IMR-90 (cell line): ENCODE data around the gene VPS35L. TPM values are rescaled to one million over a fixed set of nuclear protein-coding genes. Genes with fewer than 3 reads are reported as not detected.

ENCODE experiments used
- ATAC-seq: fragments of 200-7000 bp; cut with Tn5 transposase; 2 replicates; pipeline ENCODE4 v1.9.1; 2020; ENCODE audit warnings: low read depth, mild to moderate bottlenecking, moderate library complexity
- BruUV-seq: library from RNA; stranded (reverse); fragments of 400-500 nt; replicated peaks from 2 replicates; lab custom pipeline; 2021; lab: Mats Ljungman, UMichigan
- CTCF ChIA-PET: fragments of 300-600 bp; formaldehyde crosslinking; extraction: SDS; loops from one replicate; lab custom pipeline; 2021; ENCODE audit warnings: antibody characterized with exemption; lab: Yijun Ruan, JAX
- POLR2A ChIA-PET: fragments of 300-600 bp; sonication (Branson Sonifier 250); formaldehyde crosslinking; loops from one replicate; lab custom pipeline; 2022; ENCODE audit warnings: antibody characterized with exemption; ENCODE audit not compliant: unreplicated experiment; lab: Charles Lee
- DNase-seq: peaks from one replicate; pipeline ENCODE4 v3.0.0; 2013
- H2AFZ ChIP-seq: replicated peaks from 2 replicates; pipeline ENCODE3; 2013; ENCODE audit warnings: low read length, mild to moderate bottlenecking; ENCODE audit not compliant: poor library complexity
- H2AK5ac ChIP-seq: 2 replicates; pipeline ENCODE4 v1.6.1; 2013; ENCODE audit warnings: low read depth, low read length, inconsistent platforms
- H2AK9ac ChIP-seq: replicated peaks from 2 replicates; pipeline ENCODE3; 2013; ENCODE audit warnings: mild to moderate bottlenecking, low read depth, low read length, moderate library complexity; ENCODE audit not compliant: poor library complexity
- H2BK120ac ChIP-seq: 2 replicates; pipeline ENCODE4 v1.6.1; 2013; ENCODE audit warnings: low read depth, low read length, inconsistent platforms
- H2BK15ac ChIP-seq: 3 replicates; pipeline ENCODE4 v1.6.1; 2013; ENCODE audit warnings: low read depth, low read length, inconsistent platforms
- H2BK20ac ChIP-seq: 2 replicates; pipeline ENCODE4 v1.6.1; 2013; ENCODE audit warnings: low read depth, mild to moderate bottlenecking, inconsistent platforms, low read length, moderate library complexity
- H2BK5ac ChIP-seq: 2 replicates; pipeline ENCODE4 v1.6.1; 2013; ENCODE audit warnings: mild to moderate bottlenecking, low read depth, low read length, inconsistent platforms; ENCODE audit not compliant: poor library complexity, severe bottlenecking
- H3K14ac ChIP-seq: replicated peaks from 2 replicates; pipeline ENCODE4 v1.6.1; 2013; ENCODE audit warnings: low read depth, low read length, inconsistent platforms
- H3K18ac ChIP-seq: 2 replicates; pipeline ENCODE4 v1.6.1; 2013; ENCODE audit warnings: low read depth, low read length, control low read depth
- H3K23ac ChIP-seq: 2 replicates; pipeline ENCODE4 v1.6.1; 2013; ENCODE audit warnings: low read depth, low read length, inconsistent platforms
- H3K27ac ChIP-seq: 2 replicates; pipeline ENCODE4 v1.5.1; 2013; ENCODE audit warnings: mild to moderate bottlenecking, control low read depth, low read length; ENCODE audit not compliant: insufficient read depth
- H3K27me3 ChIP-seq: 2 replicates; pipeline ENCODE4 v1.6.1; 2013; ENCODE audit warnings: low read length; ENCODE audit not compliant: control insufficient read depth, insufficient read depth
- H3K36me3 ChIP-seq: 2 replicates; pipeline ENCODE4 v1.6.1; 2013; ENCODE audit warnings: low read length, mixed read lengths; ENCODE audit not compliant: control insufficient read depth, insufficient read depth
- H3K4ac ChIP-seq: 2 replicates; pipeline ENCODE4 v1.6.1; 2013; ENCODE audit warnings: low read depth, low read length, inconsistent platforms
- H3K4me1 ChIP-seq: 2 replicates; pipeline ENCODE4 v1.6.1; 2013; ENCODE audit warnings: low read length, mixed read lengths; ENCODE audit not compliant: control insufficient read depth, insufficient read depth
- H3K4me2 ChIP-seq: 2 replicates; pipeline ENCODE4 v1.6.1; 2013; ENCODE audit warnings: low read depth, mild to moderate bottlenecking, control low read depth, low read length, moderate library complexity
- H3K4me3 ChIP-seq: 2 replicates; pipeline ENCODE4 v1.5.1; 2013; ENCODE audit warnings: low read depth, mild to moderate bottlenecking, control low read depth, low read length, moderate library complexity; ENCODE audit not compliant: insufficient read depth
- H3K56ac ChIP-seq: 2 replicates; pipeline ENCODE4 v1.6.1; 2013; ENCODE audit warnings: low read length, inconsistent platforms; ENCODE audit not compliant: insufficient read depth; ENCODE audit errors: extremely low read depth
- H3K79me1 ChIP-seq, 2 experiments: 2 replicates each; pipeline ENCODE4 v1.6.1; 2013; ENCODE audit warnings: low read length in 2 of 2, inconsistent platforms in 1 of 2, low read depth in 1 of 2
- H3K9ac ChIP-seq: 2 replicates; pipeline ENCODE4 v1.6.1; 2013; ENCODE audit warnings: low read depth, low read length, control low read depth
- H3K9me1 ChIP-seq: 2 replicates; pipeline ENCODE4 v1.6.1; 2013; ENCODE audit warnings: low read length, inconsistent platforms; ENCODE audit not compliant: insufficient read depth
- H3K9me3 ChIP-seq: 2 replicates; pipeline ENCODE4 v1.6.1; 2013; ENCODE audit warnings: low read length; ENCODE audit not compliant: control insufficient read depth, insufficient read depth
- H4K20me1 ChIP-seq: 2 replicates; pipeline ENCODE4 v1.6.1; 2013; ENCODE audit warnings: low read length, inconsistent platforms; ENCODE audit not compliant: insufficient read depth
- H4K5ac ChIP-seq: 2 replicates; pipeline ENCODE4 v1.6.1; 2013; ENCODE audit warnings: mild to moderate bottlenecking, low read depth, low read length, control low read depth
- H4K8ac ChIP-seq, 2 experiments: 2 replicates each; pipeline ENCODE4 v1.6.1; 2013; ENCODE audit warnings: low read depth in 2 of 2, low read length in 2 of 2, control low read depth in 1 of 2, inconsistent platforms in 1 of 2
- H4K91ac ChIP-seq: 2 replicates; pipeline ENCODE4 v1.6.1; 2013; ENCODE audit warnings: low read depth, low read length, inconsistent platforms; ENCODE audit not compliant: insufficient read depth
- BHLHE40 ChIP-seq: fragments of 150-350 bp; IDR thresholded peaks from 2 replicates; pipeline ENCODE4 v1.6.1; 2016; ENCODE audit warnings: mild to moderate bottlenecking, low read depth, low read length
- CEBPB ChIP-seq: IDR thresholded peaks from 2 replicates; pipeline ENCODE4 v1.6.1; 2012; ENCODE audit warnings: low read depth, low read length, improper control_type of control experiment
- CHD1 ChIP-seq: IDR thresholded peaks from 2 replicates; pipeline ENCODE4 v1.6.1; 2012; ENCODE audit warnings: low read depth, low read length, improper control_type of control experiment
- ELK1 ChIP-seq: fragments of 150-350 bp; IDR thresholded peaks from 2 replicates; pipeline ENCODE4 v1.6.1; 2016; ENCODE audit warnings: low read depth, mild to moderate bottlenecking, low read length, moderate library complexity, borderline replicate concordance
- FOS ChIP-seq: fragments of 150-350 bp; IDR thresholded peaks from 2 replicates; pipeline ENCODE4 v1.6.1; 2016; ENCODE audit warnings: low read depth, low read length
- MAFK ChIP-seq: IDR thresholded peaks from 2 replicates; pipeline ENCODE4 v1.6.1; 2012; ENCODE audit warnings: low read depth, low read length, improper control_type of control experiment
- MAZ ChIP-seq: IDR thresholded peaks from 2 replicates; pipeline ENCODE4 v1.6.1; 2012; ENCODE audit warnings: low read depth, mild to moderate bottlenecking, low read length, improper control_type of control experiment, moderate library complexity, borderline replicate concordance
- MXI1 ChIP-seq: IDR thresholded peaks from 2 replicates; pipeline ENCODE4 v1.6.1; 2012; ENCODE audit warnings: low read depth, mild to moderate bottlenecking, low read length, moderate library complexity, borderline replicate concordance
- NFE2L2 ChIP-seq: fragments of 150-350 bp; IDR thresholded peaks from 2 replicates; pipeline ENCODE4 v1.6.1; 2016; ENCODE audit warnings: low read depth, mild to moderate bottlenecking, low read length
- POLR2A ChIP-seq: IDR thresholded peaks from 2 replicates; pipeline ENCODE4 v1.6.1; 2012; ENCODE audit warnings: mild to moderate bottlenecking, low read depth, low read length
- RAD21 ChIP-seq: IDR thresholded peaks from 2 replicates; pipeline ENCODE4 v1.6.1; 2012; ENCODE audit warnings: low read length, improper control_type of control experiment
- RCOR1 ChIP-seq: IDR thresholded peaks from 2 replicates; pipeline ENCODE4 v1.6.1; 2012; ENCODE audit warnings: mild to moderate bottlenecking, low read length, improper control_type of control experiment; ENCODE audit not compliant: insufficient replicate concordance
- RFX5 ChIP-seq: IDR thresholded peaks from 2 replicates; pipeline ENCODE4 v1.8.0; 2012; ENCODE audit warnings: low read depth, mild to moderate bottlenecking, low read length, moderate library complexity
- SMC3 ChIP-seq: fragments of 150-350 bp; IDR thresholded peaks from 2 replicates; pipeline ENCODE4 v1.6.1; 2016; ENCODE audit warnings: low read depth, mild to moderate bottlenecking, antibody characterized with exemption, low read length, moderate library complexity
- USF2 ChIP-seq: fragments of 150-350 bp; IDR thresholded peaks from 2 replicates; pipeline ENCODE4 v1.6.1; 2017; ENCODE audit warnings: mild to moderate bottlenecking, antibody characterized with exemption, low read length, low read depth
- WGBS, 2 experiments: methylation state at CpG; one replicate each; pipeline versions ENCODE4 v1.1.5 to v1.1.7; 2013; ENCODE audit warnings: missing lambda C conversion rate in 2 of 2; ENCODE audit not compliant: insufficient read length in 1 of 2; ENCODE audit errors: extremely low coverage in 2 of 2; 5-methylcytosine and 5-hydroxymethylcytosine counted together
- dilution Hi-C: fragments of 300-500 bp; cut with HindIII; formaldehyde crosslinking; loops from one replicate; pipeline ENCODE4 v1.14.3; 2018; ENCODE audit warnings: low sequenced_read_pairs; ENCODE audit not compliant: unreplicated experiment
- in situ Hi-C: fragments of 300-500 bp; cut with MboI; formaldehyde crosslinking; loops from 3 replicates; pipeline ENCODE4 v1.14.3; 2019; ENCODE audit warnings: low sequenced_read_pairs, inconsistent platforms, mixed read lengths
- intact Hi-C: fragments of 100-400 bp; cut with micrococcal nuclease; formaldehyde crosslinking; loops from 2 replicates; pipeline ENCODE4 v1.10.0; 2022
- polyA plus RNA-seq, 3 experiments: library from polyadenylated mRNA; depleted of rRNA; stranded (reverse); fragments of >200 nt; gene quantifications; 2 replicates each; pipeline ENCODE4 v1.2.3, GENCODE V29; 2012; ENCODE audit warnings: low replicate concordance in 1 of 3
- total RNA-seq: library from RNA; depleted of rRNA; stranded (reverse); fragments of >200 nt; gene quantifications from 2 replicates; pipeline ENCODE4 v1.2.3, GENCODE V29; 2012
- TF ChIP-seq, protein P1 (sequence below): conservative IDR thresholded peaks from 2 replicates; pipeline ENCODE4 v1.5.1; 2012; ENCODE audit warnings: mild to moderate bottlenecking, low read depth, low read length, improper control_type of control experiment

Gene VPS35L
- total and polyA plus RNA-seq, 2 of the 4 experiments (the other 2 are of a cell fraction): 28.0 to 40.1 TPM

GRCh38 chr16:19694989-19695388 is 139.5 kb downstream of the VPS35L start:
- Histone ChIP-seq H3K23ac (no peak overlapping the region), H3K4me2 (no peak overlapping the region), H4K91ac (no peak overlapping the region), H4K20me1 (no peaks in the 10 kb centered on the region), H4K8ac (no peak overlapping the region), H3K36me3 (peaks cover 40% of the 10 kb centered on the region), H2BK15ac (no peak overlapping the region), H3K14ac (no peak overlapping the region), H3K9me1 (peaks cover 32% of the 10 kb centered on the region; the same call in 1 of the 2 replicates), H3K4me3 (no peak overlapping the region), H2AK5ac (no peak overlapping the region), H3K9me3 (no peaks in the 10 kb centered on the region), H2BK120ac (no peak overlapping the region), H3K79me1 (peaks cover 18 to 39% of the 10 kb centered on the region in 2 experiments; a peak in 3 of 4 replicates), H3K27me3 (no peaks in the 10 kb centered on the region), H2AFZ (no peak overlapping the region), H3K18ac (no peak overlapping the region), H3K9ac (no peak overlapping the region), H3K4ac (no peak overlapping the region), H2BK5ac (no peak overlapping the region), H3K4me1 (peaks cover 14% of the 10 kb centered on the region), H3K56ac (no peak overlapping the region), H3K27ac (no peak overlapping the region), H2AK9ac (no peak overlapping the region), H4K5ac (no peak overlapping the region), H2BK20ac (no peak overlapping the region)
- intact Hi-C loops: no loop called here
- dilution Hi-C loops: no loop called here
- ATAC-seq: no peak
- CTCF ChIA-PET: interaction anchor here (0.9 kb wide), 1 partner anchor 39 kb away, joined by 4 read pairs; no protein-coding TSS in a partner anchor
- in situ Hi-C loops: no loop called here
- no peak for DNase-seq
- no CpG with 5 or more reads among the region's 8 CpGs for WGBS, 2 experiments
- no peak for TF ChIP-seq BHLHE40
- no peak for TF ChIP-seq SMC3
- no peak for TF ChIP-seq NFE2L2
- no peak for TF ChIP-seq RFX5
- TF ChIP-seq POLR2A: no peak
- no peak for TF ChIP-seq RCOR1
- TF ChIP-seq MAFK: no peak
- TF ChIP-seq MAZ: no peak
- TF ChIP-seq RAD21: no peak
- TF ChIP-seq ELK1: no peak
- no peak for TF ChIP-seq CHD1
- no peak for TF ChIP-seq MXI1
- no peak for TF ChIP-seq CEBPB
- TF ChIP-seq USF2: no peak
- no peak for TF ChIP-seq FOS
- TF ChIP-seq, protein P1, sequence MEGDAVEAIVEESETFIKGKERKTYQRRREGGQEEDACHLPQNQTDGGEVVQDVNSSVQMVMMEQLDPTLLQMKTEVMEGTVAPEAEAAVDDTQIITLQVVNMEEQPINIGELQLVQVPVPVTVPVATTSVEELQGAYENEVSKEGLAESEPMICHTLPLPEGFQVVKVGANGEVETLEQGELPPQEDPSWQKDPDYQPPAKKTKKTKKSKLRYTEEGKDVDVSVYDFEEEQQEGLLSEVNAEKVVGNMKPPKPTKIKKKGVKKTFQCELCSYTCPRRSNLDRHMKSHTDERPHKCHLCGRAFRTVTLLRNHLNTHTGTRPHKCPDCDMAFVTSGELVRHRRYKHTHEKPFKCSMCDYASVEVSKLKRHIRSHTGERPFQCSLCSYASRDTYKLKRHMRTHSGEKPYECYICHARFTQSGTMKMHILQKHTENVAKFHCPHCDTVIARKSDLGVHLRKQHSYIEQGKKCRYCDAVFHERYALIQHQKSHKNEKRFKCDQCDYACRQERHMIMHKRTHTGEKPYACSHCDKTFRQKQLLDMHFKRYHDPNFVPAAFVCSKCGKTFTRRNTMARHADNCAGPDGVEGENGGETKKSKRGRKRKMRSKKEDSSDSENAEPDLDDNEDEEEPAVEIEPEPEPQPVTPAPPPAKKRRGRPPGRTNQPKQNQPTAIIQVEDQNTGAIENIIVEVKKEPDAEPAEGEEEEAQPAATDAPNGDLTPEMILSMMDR: no peak
- BruUV-seq: no TSS peak
- POLR2A ChIA-PET: no interaction called here
